Measurements from ENCODE around the gene AP2A2. TPM values are rescaled to one million over a fixed set of nuclear protein-coding genes. Genes with fewer than 3 reads are reported as not detected.

The AP2A2 gene
- total RNA-seq, 1 donor from 2014 or later = 58.7 TPM

- peak in 1 of 2 donors; percentile 10 for TF ChIP-seq POLR2A (IDR thresholded peaks at IDR 0.05)
- no peak for TF ChIP-seq POLR2AphosphoS5 (IDR thresholded peaks at IDR 0.05; ENCODE audit: insufficient read depth in 1 of 2, low read depth in 1 of 2)
- no peak for TF ChIP-seq CTCF (IDR thresholded peaks at IDR 0.05)
- intact Hi-C loops (cut with DNase I) = no loop called here
- DNase-seq (ENCODE audit: extremely low spot score in 2 of 2) = no peak
Measured at GRCh38 chr11:910589-911030, 15.1 kb upstream of the AP2A2 start, which contains the start of gene CHID1. Gene CHID1 (minus strand): TSS chr11:910810. CDS start chr11:904816, 5,994 bp downstream.

GRCh38 chr11:911031-911889, 14.4 kb upstream of the AP2A2 start:
- H3K36me3 ChIP-seq = no peaks in the 10 kb centered on the region
- peaks cover 29% of the 10 kb centered on the region for H3K4me1 ChIP-seq
- no peaks in the 10 kb centered on the region for H3K9me3 ChIP-seq
- H3K27ac ChIP-seq = peak overlapping the region; percentile 90
- H3K4me3 ChIP-seq = peak overlapping the region; percentile 91
- intact Hi-C loops (cut with DNase I) = no loop called here
- H3K27me3 ChIP-seq = no peaks in the 10 kb centered on the region
- no peak for DNase-seq (ENCODE audit: extremely low spot score in 2 of 2)
- TF ChIP-seq CTCF (IDR thresholded peaks at IDR 0.05) = no peak
- TF ChIP-seq POLR2A (IDR thresholded peaks at IDR 0.05) = no peak
- TF ChIP-seq POLR2AphosphoS5 (IDR thresholded peaks at IDR 0.05; ENCODE audit: insufficient read depth in 1 of 2, low read depth in 1 of 2) = no peak

More at GRCh38 chr11:910589-911030, 15.1 kb upstream of the AP2A2 start, which contains the start of gene CHID1:
- Histone ChIP-seq H3K4me3 (peak within 1 kb of the TSS; percentile 91), H3K27ac (peak within 1 kb of the TSS; percentile 90), H3K4me1 (peaks cover 29% of the 10 kb centered on the region), H3K36me3 (no peaks in the 10 kb centered on the region), H3K9me3 (no peaks in the 10 kb centered on the region), H3K27me3 (no peaks in the 10 kb centered on the region)

- no peaks in the 10 kb centered on the region for H3K36me3 ChIP-seq
- no peaks in the 10 kb centered on the region for H3K27me3 ChIP-seq
- DNase-seq (ENCODE audit: extremely low spot score in 2 of 2) = no peak
- no peak overlapping the region for H3K4me3 ChIP-seq
- H3K27ac ChIP-seq = no peak overlapping the region
- peaks cover 29% of the 10 kb centered on the region for H3K4me1 ChIP-seq
- intact Hi-C loops (cut with DNase I) = no loop called here
- TF ChIP-seq POLR2A (IDR thresholded peaks at IDR 0.05) (no peak), CTCF (IDR thresholded peaks at IDR 0.05) (no peak), POLR2AphosphoS5 (IDR thresholded peaks at IDR 0.05; ENCODE audit: insufficient read depth in 1 of 2, low read depth in 1 of 2) (no peak)
- H3K9me3 ChIP-seq = no peaks in the 10 kb centered on the region
Measured at GRCh38 chr11:911890-912219, 13.8 kb upstream of the AP2A2 start.

GRCh38 chr11:912266-912665, 13.4 kb upstream of the AP2A2 start:
- H3K9me3 ChIP-seq = no peaks in the 10 kb centered on the region
- peaks cover 29% of the 10 kb centered on the region for H3K4me1 ChIP-seq
- no peak overlapping the region for H3K4me3 ChIP-seq
- intact Hi-C loops (cut with DNase I) = no loop called here
- DNase-seq (ENCODE audit: extremely low spot score in 2 of 2) = no peak
- no peaks in the 10 kb centered on the region for H3K36me3 ChIP-seq
- H3K27me3 ChIP-seq = no peaks in the 10 kb centered on the region
- TF ChIP-seq POLR2A (IDR thresholded peaks at IDR 0.05) (no peak), CTCF (IDR thresholded peaks at IDR 0.05) (no peak), POLR2AphosphoS5 (IDR thresholded peaks at IDR 0.05; ENCODE audit: insufficient read depth in 1 of 2, low read depth in 1 of 2) (no peak)
- no peak overlapping the region for H3K27ac ChIP-seq

GRCh38 chr11:913043-913442, 12.6 kb upstream of the AP2A2 start:
- H3K4me1 ChIP-seq = peaks cover 29% of the 10 kb centered on the region
- H3K27ac ChIP-seq = no peak overlapping the region
- H3K9me3 ChIP-seq = no peaks in the 10 kb centered on the region

More at GRCh38 chr11:913043-913442, 12.6 kb upstream of the AP2A2 start:
- Histone ChIP-seq H3K27me3 (no peaks in the 10 kb centered on the region), H3K4me3 (no peak overlapping the region), H3K36me3 (no peaks in the 10 kb centered on the region)
- no peak for DNase-seq (ENCODE audit: extremely low spot score in 2 of 2)
- intact Hi-C loops (cut with DNase I) = no loop called here
- no peak for TF ChIP-seq POLR2AphosphoS5 (IDR thresholded peaks at IDR 0.05; ENCODE audit: insufficient read depth in 1 of 2, low read depth in 1 of 2)
- no peak for TF ChIP-seq POLR2A (IDR thresholded peaks at IDR 0.05)
- TF ChIP-seq CTCF (IDR thresholded peaks at IDR 0.05) = no peak

Data from vagina (tissue), 2 donors.